Progenitor cell of endocrine pancreas (in vitro differentiated cells): Measurements from ENCODE around the gene SAV1. TPM values are rescaled to one million over a fixed set of nuclear protein-coding genes. Genes with fewer than 3 reads are reported as not detected.
A peak's percentile ranks its signal among the peaks of the same experiment; 100 is the strongest.

ENCODE experiments used
- DNase-seq: peaks from one replicate; pipeline ENCODE4 v3.0.0; 2021; ENCODE audit warnings: low spot score; ENCODE audit not compliant: unreplicated experiment
- H3K27ac Mint-ChIP-seq: 2 replicates; pipeline ENCODE4 v1.8.0; 2021; ENCODE audit warnings: mild to moderate bottlenecking, moderate library complexity, mixed read lengths
- H3K27me3 Mint-ChIP-seq: 2 replicates; pipeline ENCODE4 v1.8.0; 2021; ENCODE audit warnings: mixed read lengths
- H3K36me3 Mint-ChIP-seq: 2 replicates; pipeline ENCODE4 v1.8.0; 2022; ENCODE audit warnings: mixed read lengths; ENCODE audit not compliant: insufficient read depth
- H3K4me1 Mint-ChIP-seq: 2 replicates; pipeline ENCODE4 v1.8.0; 2021; ENCODE audit warnings: low read depth, mixed read lengths
- H3K4me3 Mint-ChIP-seq: 2 replicates; pipeline ENCODE4 v1.8.0; 2021; ENCODE audit warnings: low read depth, mild to moderate bottlenecking, moderate library complexity, mixed read lengths
- H3K9me3 Mint-ChIP-seq: 2 replicates; pipeline ENCODE4 v1.8.0; 2021; ENCODE audit warnings: low read depth, mixed read lengths
- long read RNA-seq: library from polyadenylated mRNA; unstranded; transcript quantifications from one replicate; pipeline ENCODE4 v2.0.0, GENCODE V29; 2020
- total RNA-seq: library from RNA; stranded (reverse); gene quantifications from 2 replicates; pipeline ENCODE4 v1.2.1, GENCODE V29; 2021
- TF ChIP-seq, protein P1 (sequence below): fragments of 200-600 bp; sonication (generic); IDR thresholded peaks from one replicate; pipeline ENCODE4 v1.5.0; 2021; ENCODE audit warnings: antibody characterized with exemption, mild to moderate bottlenecking; ENCODE audit not compliant: unreplicated experiment

The SAV1 gene
- total RNA-seq, result 27.0 and 28.3 TPM in 2 replicates
- long read RNA-seq, partial matches to known transcripts, result 4 of 7 reads
- long read RNA-seq, other reads (novel, unspliced or antisense), result 2 of 7 reads

DNA sequence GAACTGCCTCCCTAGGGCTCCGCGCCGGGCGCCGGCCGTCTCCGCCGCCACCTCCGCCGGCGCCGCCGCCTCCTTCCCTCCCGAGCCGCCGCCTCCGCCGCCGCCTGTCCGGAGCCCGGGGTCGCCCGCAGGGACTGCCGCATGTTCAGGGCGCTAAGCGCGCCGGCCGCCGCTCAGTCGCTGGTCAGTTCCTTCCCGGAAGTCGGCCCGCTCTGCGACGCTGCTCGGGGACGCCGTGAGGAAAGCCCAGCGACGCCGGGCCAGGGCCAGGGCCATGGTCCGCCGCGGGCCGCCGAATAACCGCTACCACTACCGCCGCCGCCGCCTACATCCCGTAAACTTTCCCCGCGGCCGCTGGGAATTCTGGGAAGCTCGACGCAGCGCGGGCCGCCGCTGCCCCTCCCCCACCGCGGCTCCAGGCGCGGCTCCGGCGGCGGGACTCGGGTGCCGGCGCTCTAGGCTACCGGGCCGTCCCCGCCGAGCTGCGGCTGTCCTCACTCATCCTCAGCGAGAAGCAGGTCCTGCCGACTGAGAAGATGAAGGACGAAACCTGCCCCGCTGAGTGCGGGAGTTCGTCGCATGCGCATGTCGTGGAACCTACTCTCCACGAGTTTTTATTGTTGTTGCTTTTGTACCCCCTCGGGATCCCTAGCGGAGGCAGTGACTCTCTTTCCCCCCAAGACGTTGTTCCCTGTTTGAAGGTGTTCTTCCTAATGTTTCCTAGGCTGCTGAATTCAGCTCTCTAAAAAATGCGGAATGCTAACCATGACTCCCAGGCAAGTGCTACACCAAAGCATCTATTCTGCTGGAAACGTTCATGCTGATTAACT lies at the start of gene SAV1:
TSS of gene SAV1 (minus strand) at position 311 of the 830 bp plus-strand sequence. CDS start 339 bp downstream, outside the sequence.
- no peaks in the 10 kb centered on the region for H3K27me3 Mint-ChIP-seq
- no peak within 1 kb of the TSS for H3K4me3 Mint-ChIP-seq
- peak; percentile 73 for DNase-seq
- H3K4me1 Mint-ChIP-seq, result peaks cover 9% of the 10 kb centered on the region
- TF ChIP-seq, protein P1, sequence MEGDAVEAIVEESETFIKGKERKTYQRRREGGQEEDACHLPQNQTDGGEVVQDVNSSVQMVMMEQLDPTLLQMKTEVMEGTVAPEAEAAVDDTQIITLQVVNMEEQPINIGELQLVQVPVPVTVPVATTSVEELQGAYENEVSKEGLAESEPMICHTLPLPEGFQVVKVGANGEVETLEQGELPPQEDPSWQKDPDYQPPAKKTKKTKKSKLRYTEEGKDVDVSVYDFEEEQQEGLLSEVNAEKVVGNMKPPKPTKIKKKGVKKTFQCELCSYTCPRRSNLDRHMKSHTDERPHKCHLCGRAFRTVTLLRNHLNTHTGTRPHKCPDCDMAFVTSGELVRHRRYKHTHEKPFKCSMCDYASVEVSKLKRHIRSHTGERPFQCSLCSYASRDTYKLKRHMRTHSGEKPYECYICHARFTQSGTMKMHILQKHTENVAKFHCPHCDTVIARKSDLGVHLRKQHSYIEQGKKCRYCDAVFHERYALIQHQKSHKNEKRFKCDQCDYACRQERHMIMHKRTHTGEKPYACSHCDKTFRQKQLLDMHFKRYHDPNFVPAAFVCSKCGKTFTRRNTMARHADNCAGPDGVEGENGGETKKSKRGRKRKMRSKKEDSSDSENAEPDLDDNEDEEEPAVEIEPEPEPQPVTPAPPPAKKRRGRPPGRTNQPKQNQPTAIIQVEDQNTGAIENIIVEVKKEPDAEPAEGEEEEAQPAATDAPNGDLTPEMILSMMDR, result peak; percentile 3
- peak within 1 kb of the TSS; percentile 85 for H3K27ac Mint-ChIP-seq
- peaks cover 9% of the 10 kb centered on the region for H3K36me3 Mint-ChIP-seq
- no peaks in the 10 kb centered on the region for H3K9me3 Mint-ChIP-seq

DNA sequence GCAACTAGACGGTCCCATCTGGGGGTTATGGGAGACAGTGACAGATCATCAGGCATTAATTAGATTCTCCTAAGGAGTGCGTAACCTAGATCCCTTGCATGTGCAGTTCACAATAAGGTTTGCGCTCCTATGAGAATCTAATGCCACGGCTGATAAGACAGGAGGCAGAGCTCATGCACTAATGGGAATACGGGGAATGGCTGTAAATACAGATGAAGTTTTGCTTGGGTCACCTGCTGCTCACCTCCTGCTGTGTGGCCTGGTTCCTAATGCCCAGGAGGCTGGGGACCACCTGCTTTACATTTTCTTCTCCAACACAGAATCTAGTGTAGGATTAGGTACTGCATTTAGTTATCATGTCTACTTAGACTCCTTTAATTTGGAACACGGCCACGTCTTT lies 49.7 kb upstream of the SAV1 start:
- peaks cover 1% of the 10 kb centered on the region for H3K4me1 Mint-ChIP-seq
- no peaks in the 10 kb centered on the region for H3K27me3 Mint-ChIP-seq
- DNase-seq, result no peak
- H3K27ac Mint-ChIP-seq, result no peak overlapping the region
- H3K36me3 Mint-ChIP-seq, result no peaks in the 10 kb centered on the region
- no peaks in the 10 kb centered on the region for H3K9me3 Mint-ChIP-seq
- no peak overlapping the region for H3K4me3 Mint-ChIP-seq
- TF ChIP-seq, protein P1, result no peak

DNA sequence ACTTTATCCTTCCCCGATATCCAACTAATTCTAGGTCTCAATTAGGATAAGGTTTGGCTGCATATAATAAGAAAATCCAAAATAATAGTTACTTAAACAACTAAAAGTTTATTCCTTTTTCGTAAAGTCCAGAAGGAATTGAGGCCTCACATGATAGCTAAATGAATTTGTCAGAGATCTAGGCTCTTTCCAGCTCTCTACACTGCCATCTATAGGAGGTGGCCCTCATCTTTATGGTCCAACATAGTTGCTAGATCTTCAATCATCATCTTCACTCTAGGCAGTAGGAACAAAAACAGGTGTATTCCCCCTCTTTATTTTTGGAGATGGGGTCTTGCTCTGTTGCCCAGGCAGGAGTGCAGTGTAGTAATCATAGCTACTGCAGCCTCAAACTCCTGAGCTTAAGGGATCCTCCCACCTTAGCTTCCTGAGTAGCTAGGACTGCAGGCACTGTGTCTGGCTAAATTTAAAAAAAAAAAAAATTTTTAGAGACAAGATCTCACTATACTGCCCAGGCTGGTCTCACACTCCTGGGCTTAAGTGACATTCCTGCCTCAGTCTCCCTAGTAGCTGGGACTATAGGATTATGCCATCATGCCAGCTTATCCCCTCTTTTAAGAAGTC lies 46.5 kb upstream of the SAV1 start:
- no peaks in the 10 kb centered on the region for H3K9me3 Mint-ChIP-seq
- H3K4me3 Mint-ChIP-seq, result no peak overlapping the region
- DNase-seq, result no peak
- no peaks in the 10 kb centered on the region for H3K36me3 Mint-ChIP-seq
- H3K27ac Mint-ChIP-seq, result no peak overlapping the region
- peaks cover 1% of the 10 kb centered on the region for H3K4me1 Mint-ChIP-seq
- H3K27me3 Mint-ChIP-seq, result no peaks in the 10 kb centered on the region
- TF ChIP-seq, protein P1, result peak; percentile 38

DNA sequence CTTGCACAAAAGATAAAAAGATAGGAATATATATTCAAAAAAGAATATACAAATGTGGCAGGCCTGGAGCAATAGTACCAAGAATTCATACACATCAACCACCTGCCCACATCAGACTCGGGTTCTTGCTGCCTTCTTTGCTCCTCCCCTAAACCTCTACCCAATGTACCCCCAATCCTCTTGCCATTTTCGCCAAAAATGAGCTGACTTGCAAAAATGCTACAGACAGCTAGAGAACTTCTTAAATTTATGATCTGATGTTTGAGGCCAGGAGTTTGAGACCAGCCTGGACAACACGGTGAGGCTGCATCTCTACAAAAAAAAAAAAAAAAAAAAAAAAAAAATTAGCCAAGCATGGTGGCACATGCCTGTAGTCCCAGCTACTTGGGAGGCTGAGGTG lies 42.9 kb upstream of the SAV1 start:
- no peak overlapping the region for H3K4me3 Mint-ChIP-seq
- no peak overlapping the region for H3K27ac Mint-ChIP-seq
- TF ChIP-seq, protein P1, result no peak
- DNase-seq, result no peak
- no peaks in the 10 kb centered on the region for H3K9me3 Mint-ChIP-seq
- H3K36me3 Mint-ChIP-seq, result no peaks in the 10 kb centered on the region
- peaks cover 1% of the 10 kb centered on the region for H3K4me1 Mint-ChIP-seq
- no peaks in the 10 kb centered on the region for H3K27me3 Mint-ChIP-seq

DNA sequence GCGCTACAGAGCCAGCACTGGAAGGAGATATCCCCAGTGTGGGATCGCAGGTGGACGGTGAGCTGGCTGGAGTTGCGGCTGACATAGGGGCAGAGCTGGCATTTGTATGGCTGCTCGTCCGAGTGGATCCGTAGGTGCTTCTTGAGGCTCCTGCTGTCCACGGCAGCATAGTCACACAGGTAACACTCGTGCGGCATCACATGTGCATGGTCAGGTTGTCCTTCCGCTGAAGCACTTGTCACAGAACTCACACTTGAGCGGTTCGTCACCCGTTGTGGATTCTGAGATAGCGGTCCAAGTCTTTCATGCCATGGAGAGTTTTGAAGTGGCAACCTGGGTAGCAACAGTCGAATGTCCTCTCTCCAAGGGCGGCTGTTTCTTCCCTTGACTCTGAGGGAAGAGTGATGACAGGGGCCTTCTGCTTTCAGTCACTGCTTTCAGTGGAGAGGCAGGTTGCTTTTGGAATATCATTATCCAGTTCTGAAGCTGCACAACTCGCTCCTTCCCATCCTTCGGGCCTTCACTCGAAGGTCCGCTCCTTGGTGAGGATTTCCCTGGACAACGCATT lies 37.0 kb upstream of the SAV1 start:
- TF ChIP-seq, protein P1, result no peak
- H3K4me3 Mint-ChIP-seq, result no peak overlapping the region
- H3K27me3 Mint-ChIP-seq, result peaks cover 4% of the 10 kb centered on the region
- H3K4me1 Mint-ChIP-seq, result no peaks in the 10 kb centered on the region
- H3K36me3 Mint-ChIP-seq, result no peaks in the 10 kb centered on the region
- DNase-seq, result no peak
- H3K27ac Mint-ChIP-seq, result no peak overlapping the region
- peaks cover 4% of the 10 kb centered on the region for H3K9me3 Mint-ChIP-seq
